Stimulated activated naive CD8-positive, alpha-beta T cell treated with anti-CD3 and anti-CD28 coated beads, Interleukin-15, Interleukin-2, amounts not matched to agents 100 U/mL and 50 U/mL, for 24 hours (primary cell): ENCODE data around the gene RBM23.
A peak's percentile ranks its signal among the peaks of the same experiment; 100 is the strongest.
"Not testable (repeated sequence)": the region's sequence is repeated elsewhere in the genome, so short reads cannot be mapped to it uniquely, and the experiment has no call there.

Experiments
- ATAC-seq: fragments of 150-1000 bp; cut with Tn5 transposase; one replicate; pipeline ENCODE4 v1.10.0; 2021
- DNase-seq: peaks from one replicate; pipeline ENCODE4 v3.0.0; 2021

Gene RBM23

GRCh38 chr14:22918804-22919600, at the start of gene RBM23:
Gene RBM23, minus strand, starts transcription at chr14:22919149.
- DNase-seq (peak; percentile 100), ATAC-seq (peak; percentile 96)

GRCh38 chr14:22966783-22967269, 47.9 kb upstream of the RBM23 start:
- DNase-seq, result no peak
- no peak for ATAC-seq

- ATAC-seq, DNase-seq: not testable (repeated sequence)
Observed at GRCh38 chr14:22965916-22966782, 47.2 kb upstream of the RBM23 start.

- ATAC-seq, result no peak
- DNase-seq, result no peak
Observed at GRCh38 chr14:22962061-22962676, 43.2 kb upstream of the RBM23 start.

- DNase-seq (no peak), ATAC-seq (no peak)
Observed at GRCh38 chr14:22955702-22956569, 37.0 kb upstream of the RBM23 start.

- ATAC-seq (no peak), DNase-seq (no peak)
Observed at GRCh38 chr14:22952418-22952817, 33.5 kb upstream of the RBM23 start.

GRCh38 chr14:22951795-22952194, 32.8 kb upstream of the RBM23 start:
- DNase-seq, ATAC-seq: not testable (repeated sequence)

GRCh38 chr14:22945642-22946041, 26.7 kb upstream of the RBM23 start:
- ATAC-seq (no peak), DNase-seq (no peak)

GRCh38 chr14:22939684-22940083, 20.7 kb upstream of the RBM23 start:
- DNase-seq (no peak), ATAC-seq (no peak)

GRCh38 chr14:22935156-22935555, 16.2 kb upstream of the RBM23 start:
- DNase-seq, result no peak
- no peak for ATAC-seq

- ATAC-seq (no peak), DNase-seq (no peak)
Observed at GRCh38 chr14:22932146-22932545, 13.2 kb upstream of the RBM23 start.

GRCh38 chr14:22929961-22930364, 11.0 kb upstream of the RBM23 start:
- no peak for DNase-seq
- no peak for ATAC-seq

GRCh38 chr14:22929104-22929960, 10.4 kb upstream of the RBM23 start, which contains the start of gene PRMT5:
Gene PRMT5, minus strand, starts transcription at chr14:22929376. Its CDS starts 15 bp downstream, at chr14:22929361.
- ATAC-seq (peak; percentile 98), DNase-seq (peak; percentile 95)

- no peak for DNase-seq
- no peak for ATAC-seq
Observed at GRCh38 chr14:22928237-22929103, 9.5 kb upstream of the RBM23 start.

GRCh38 chr14:22926316-22926715, 7.4 kb upstream of the RBM23 start:
- no peak for ATAC-seq
- DNase-seq, result no peak

- DNase-seq (no peak), ATAC-seq (no peak)
Observed at GRCh38 chr14:22925513-22925912, 6.6 kb upstream of the RBM23 start.

- DNase-seq (no peak), ATAC-seq (no peak)
Observed at GRCh38 chr14:22923746-22924145, 4.8 kb upstream of the RBM23 start.

- DNase-seq (no peak), ATAC-seq (no peak)
Observed at GRCh38 chr14:22922294-22922693, 3.3 kb upstream of the RBM23 start.

- DNase-seq, result no peak
- no peak for ATAC-seq
Observed at GRCh38 chr14:22920697-22921096, 1.7 kb upstream of the RBM23 start.

- DNase-seq, result no peak
- peak; percentile 1 for ATAC-seq
Observed at GRCh38 chr14:22919601-22919921, 612 bp upstream of the RBM23 start.
